Subcutaneous adipose tissue (tissue), 4 donors: Measurements from ENCODE around the gene SH3TC1. TPM values are rescaled to one million over a fixed set of nuclear protein-coding genes. Genes with fewer than 3 reads are reported as not detected.

Experiments used
- CTCF ChIP-seq: fragments of 450-650 bp; IDR thresholded peaks from one replicate; pipeline ENCODE4 v1.5.1; 2016; ENCODE audit warnings: low read depth, mild to moderate bottlenecking, control low read depth, antibody characterized with exemption, moderate library complexity
- total RNA-seq, 4 donors: library from RNA; depleted of rRNA; stranded (reverse); fragments of >200 nt; gene quantifications; one replicate each; pipeline ENCODE4 v1.1.0, GENCODE V29; 2016

Gene SH3TC1
- total RNA-seq, 4 donors from 2014 or later: 15.3 to 43.3 (median 31.9) TPM

GRCh38 chr4:8181844-8182243, 17.2 kb upstream of the SH3TC1 start:
- no peak for TF ChIP-seq CTCF

- TF ChIP-seq CTCF: no peak
Measured at GRCh38 chr4:8182294-8182693, 16.8 kb upstream of the SH3TC1 start.

GRCh38 chr4:8182858-8183725, 16.0 kb upstream of the SH3TC1 start:
- TF ChIP-seq CTCF: no peak

- TF ChIP-seq CTCF: no peak
Measured at GRCh38 chr4:8184061-8184460, 15.0 kb upstream of the SH3TC1 start.

- no peak for TF ChIP-seq CTCF
Measured at GRCh38 chr4:8185295-8185694, 13.8 kb upstream of the SH3TC1 start.

GRCh38 chr4:8185930-8186329, 13.2 kb upstream of the SH3TC1 start:
- no peak for TF ChIP-seq CTCF

- TF ChIP-seq CTCF: no peak
Measured at GRCh38 chr4:8188085-8188484, 11.0 kb upstream of the SH3TC1 start.
